ENCODE measurements around the gene ZXDC. TPM values are rescaled to one million over a fixed set of nuclear protein-coding genes. Genes with fewer than 3 reads are reported as not detected.
A peak's percentile ranks its signal among the peaks of the same experiment; 100 is the strongest.

Gene ZXDC
- total RNA-seq, 2 experiments from 2014 or later: 34.7 to 34.9 TPM

DNA sequence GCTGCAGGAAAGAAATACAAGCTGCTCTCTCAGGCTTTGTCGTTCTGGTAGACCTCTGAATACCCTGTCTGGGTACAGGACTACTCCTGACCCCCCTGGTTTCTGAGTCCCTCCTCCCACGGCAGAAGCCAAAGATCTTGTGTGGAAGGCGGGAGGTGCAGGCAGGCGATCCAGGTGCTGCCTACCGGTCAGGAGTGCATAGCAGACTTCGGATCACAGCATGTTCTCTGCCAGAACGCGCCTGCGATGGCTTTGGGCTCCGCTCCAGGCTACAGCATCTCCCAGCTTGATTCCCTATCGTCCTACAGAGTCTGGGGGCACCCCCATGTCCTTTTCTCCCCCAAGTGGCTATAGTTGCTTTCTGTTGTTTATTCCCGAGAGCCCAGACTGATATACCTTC is 83.4 kb downstream of the ZXDC start:
- POLR2A ChIA-PET: no interaction called here
- no peak overlapping the region for H3K4me3 Mint-ChIP-seq
- peaks cover 59% of the 10 kb centered on the region for H3K27me3 Mint-ChIP-seq
- ATAC-seq (ENCODE audit: low read depth) (no peak), DNase-seq (no peak)
- no peak overlapping the region for H3K27ac Mint-ChIP-seq
- peaks cover 10% of the 10 kb centered on the region for H3K4me1 Mint-ChIP-seq
- H3K9me3 Mint-ChIP-seq: no peaks in the 10 kb centered on the region
- H3K36me3 Mint-ChIP-seq: no peaks in the 10 kb centered on the region

- no peaks in the 10 kb centered on the region for H3K9me3 Mint-ChIP-seq
- H3K36me3 Mint-ChIP-seq: no peaks in the 10 kb centered on the region
- H3K4me3 Mint-ChIP-seq: no peak overlapping the region
- POLR2A ChIA-PET: no interaction called here
- DNase-seq (no peak), ATAC-seq (ENCODE audit: low read depth) (no peak)
- peaks cover 59% of the 10 kb centered on the region for H3K27me3 Mint-ChIP-seq
- peaks cover 10% of the 10 kb centered on the region for H3K4me1 Mint-ChIP-seq
- H3K27ac Mint-ChIP-seq: no peak overlapping the region
These were observed 84.1 kb downstream of the ZXDC start for GRCh38 chr3:126391631-126392030.

GRCh38 chr3:126390751-126391150 is 84.9 kb downstream of the ZXDC start:
- H3K4me3 Mint-ChIP-seq: no peak overlapping the region

GRCh38 chr3:126390201-126390600 is 85.5 kb downstream of the ZXDC start:
- peaks cover 55% of the 10 kb centered on the region for H3K27me3 Mint-ChIP-seq
- no peaks in the 10 kb centered on the region for H3K36me3 Mint-ChIP-seq
- no peak overlapping the region for H3K4me3 Mint-ChIP-seq
- no peak for ATAC-seq (ENCODE audit: low read depth)
- H3K9me3 Mint-ChIP-seq: no peaks in the 10 kb centered on the region
- POLR2A ChIA-PET: no interaction called here
- DNase-seq: no peak
- H3K27ac Mint-ChIP-seq: no peak overlapping the region
- peaks cover 10% of the 10 kb centered on the region for H3K4me1 Mint-ChIP-seq

More at GRCh38 chr3:126390751-126391150, 84.9 kb downstream of the ZXDC start:
- Mint-ChIP-seq H3K27ac (no peak overlapping the region), H3K27me3 (peaks cover 59% of the 10 kb centered on the region), H3K36me3 (no peaks in the 10 kb centered on the region), H3K9me3 (no peaks in the 10 kb centered on the region), H3K4me1 (peaks cover 10% of the 10 kb centered on the region)
- POLR2A ChIA-PET: no interaction called here
- ATAC-seq (ENCODE audit: low read depth): no peak
- DNase-seq: no peak

DNA sequence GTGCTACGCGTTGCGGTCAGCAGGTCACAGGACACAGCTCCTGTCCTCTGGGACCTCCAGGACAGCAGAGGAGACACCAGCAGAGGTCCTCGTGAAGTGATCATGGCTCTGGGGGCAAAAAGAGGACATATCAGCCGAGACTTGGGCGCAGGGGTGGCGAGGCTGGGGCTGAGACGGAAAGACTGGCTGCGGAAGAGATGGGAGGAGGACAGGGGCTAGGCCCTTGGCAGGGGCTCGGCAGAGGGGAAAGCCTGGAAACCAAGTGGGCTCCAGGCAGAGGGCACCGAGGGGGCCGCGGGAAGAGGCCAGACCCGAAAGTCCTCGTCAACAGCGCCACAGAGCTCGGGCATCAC is 85.9 kb downstream of the ZXDC start:
- Mint-ChIP-seq H3K27me3 (peaks cover 53% of the 10 kb centered on the region), H3K9me3 (no peaks in the 10 kb centered on the region), H3K4me1 (peaks cover 10% of the 10 kb centered on the region), H3K36me3 (no peaks in the 10 kb centered on the region), H3K27ac (no peak overlapping the region), H3K4me3 (peak overlapping the region; percentile 26)
- DNase-seq (no peak), ATAC-seq (ENCODE audit: low read depth) (no peak)
- POLR2A ChIA-PET: no interaction called here

GRCh38 chr3:126389112-126389793 is 86.4 kb downstream of the ZXDC start:
- no peak overlapping the region for H3K27ac Mint-ChIP-seq
- peak; percentile 79 for ATAC-seq (ENCODE audit: low read depth)
- H3K36me3 Mint-ChIP-seq: no peaks in the 10 kb centered on the region
- peak overlapping the region; percentile 26 for H3K4me3 Mint-ChIP-seq
- no peaks in the 10 kb centered on the region for H3K9me3 Mint-ChIP-seq
- peaks cover 51% of the 10 kb centered on the region for H3K27me3 Mint-ChIP-seq
- POLR2A ChIA-PET: no interaction called here
- H3K4me1 Mint-ChIP-seq: peaks cover 10% of the 10 kb centered on the region
- DNase-seq: peak; percentile 70

Other genes starting within 250 kb of the ZXDC start
- gene KLF15, start 118.5 kb downstream of the ZXDC start, total RNA-seq: under 1 TPM; 0.11 to 0.22 TPM
- not detected for gene CFAP100, start 81.0 kb downstream of the ZXDC start, total RNA-seq
- gene UROC1, start 41.9 kb upstream of the ZXDC start, total RNA-seq: not detected
- gene CHST13, start 48.3 kb upstream of the ZXDC start, total RNA-seq: under 1 TPM in 1 of 2 experiments, not detected in 1; 0.28 TPM
- not detected for gene C3orf22, start 83.0 kb upstream of the ZXDC start, total RNA-seq
- 1 to 10 TPM; 1.1 to 1.5 TPM for gene TXNRD3, start 179.2 kb upstream of the ZXDC start, total RNA-seq
- gene CHCHD6, start 228.3 kb upstream of the ZXDC start, total RNA-seq: 1 to 10 TPM; 5.6 to 7.8 TPM

All from activated naive CD8-positive, alpha-beta T cell treated with anti-CD3 and anti-CD28 coated beads, Interleukin-2, amount 10 ng/mL, durations not matched to agents 7 days and 5 days (primary cell).